SW480 (cell line): ENCODE measurements around the gene ZNF549.
A peak's percentile ranks its signal among the peaks of the same experiment; 100 is the strongest.

Experiments
- DNase-seq: peaks from one replicate; pipeline ENCODE4 v3.0.0-alpha.2; 2016; ENCODE audit warnings: low spot score

ZNF549 gene

GRCh38 chr19:57566396-57567265 is 39.5 kb downstream of the ZNF549 start:
- DNase-seq: no peak

- DNase-seq: no peak
These were observed 43.6 kb downstream of the ZNF549 start for GRCh38 chr19:57570707-57571106.

GRCh38 chr19:57572415-57572947 is 45.3 kb downstream of the ZNF549 start:
- DNase-seq: no peak

GRCh38 chr19:57576661-57577060 is 49.5 kb downstream of the ZNF549 start:
- DNase-seq: no peak

- peak; percentile 98 for DNase-seq
These were observed 51.5 kb downstream of the ZNF549 start, which contains the start of gene ZNF416 for GRCh38 chr19:57578487-57579205. Gene ZNF416, minus strand, starts transcription at chr19:57578911. Its CDS starts 207 bp downstream, at chr19:57578704.

- no peak for DNase-seq
These were observed 56.0 kb downstream of the ZNF549 start for GRCh38 chr19:57583104-57583520.

- no peak for DNase-seq
These were observed 56.6 kb downstream of the ZNF549 start, which contains the start of gene ZIK1 for GRCh38 chr19:57583521-57584416. Gene ZIK1, plus strand, starts transcription at chr19:57584145. Its CDS starts 212 bp downstream, at chr19:57584357.

GRCh38 chr19:57587529-57587928 is 60.4 kb downstream of the ZNF549 start:
- no peak for DNase-seq

GRCh38 chr19:57599377-57599760 is 72.2 kb downstream of the ZNF549 start:
- DNase-seq: no peak

GRCh38 chr19:57599761-57600383 is 72.7 kb downstream of the ZNF549 start, which contains the start of gene ZNF530:
Gene ZNF530, plus strand, starts transcription at chr19:57599885. Its CDS starts 4,461 bp downstream, at chr19:57604346.
- DNase-seq: peak; percentile 79

GRCh38 chr19:57606931-57607330 is 79.8 kb downstream of the ZNF549 start:
- DNase-seq: no peak
